Stimulated activated effector memory CD8-positive, alpha-beta T cell treated with anti-CD3 and anti-CD28 coated beads, Interleukin-12 subunit alpha, Interleukin-12 subunit beta, amount 100 ng/mL, for 72 hours (primary cell): ENCODE results near the gene SERPINB3.

Experiments used
- ATAC-seq: fragments of 150-1000 bp; cut with Tn5 transposase; 2 replicates; pipeline ENCODE4 v1.10.0; 2021
- DNase-seq, 2 donors: peaks; one replicate each; pipeline ENCODE4 v3.0.0; 2021 to 2022; ENCODE audit warnings: low spot score in 2 of 2
- H3K27ac Mint-ChIP-seq: one replicate; pipeline ENCODE4 v1.8.0; 2022; ENCODE audit warnings: mild to moderate bottlenecking, mixed read lengths
- H3K36me3 Mint-ChIP-seq: one replicate; pipeline ENCODE4 v1.8.0; 2022; ENCODE audit warnings: mild to moderate bottlenecking, mixed read lengths
- H3K4me1 Mint-ChIP-seq: one replicate; pipeline ENCODE4 v1.8.0; 2022; ENCODE audit warnings: mixed read lengths
- H3K4me3 Mint-ChIP-seq: one replicate; pipeline ENCODE4 v1.8.0; 2022; ENCODE audit warnings: mild to moderate bottlenecking, mixed read lengths
- H3K9me3 Mint-ChIP-seq: one replicate; pipeline ENCODE4 v1.8.0; 2022; ENCODE audit warnings: mixed read lengths

Gene SERPINB3

GRCh38 chr18:63619661-63620060, 42.0 kb downstream of the SERPINB3 start:
- H3K9me3 Mint-ChIP-seq, result peaks cover 5% of the 10 kb centered on the region
- DNase-seq (no peak), ATAC-seq (no peak)
- no peaks in the 10 kb centered on the region for H3K36me3 Mint-ChIP-seq
- H3K4me1 Mint-ChIP-seq, result no peaks in the 10 kb centered on the region
- no peak overlapping the region for H3K27ac Mint-ChIP-seq
- H3K4me3 Mint-ChIP-seq, result no peak overlapping the region

GRCh38 chr18:63617915-63618234, 43.8 kb downstream of the SERPINB3 start:
- Mint-ChIP-seq H3K4me1 (no peaks in the 10 kb centered on the region), H3K36me3 (no peaks in the 10 kb centered on the region), H3K27ac (no peak overlapping the region), H3K9me3 (no peaks in the 10 kb centered on the region), H3K4me3 (no peak overlapping the region)
- ATAC-seq (no peak), DNase-seq (no peak)

- H3K9me3 Mint-ChIP-seq, result no peaks in the 10 kb centered on the region
Observed at GRCh38 chr18:63617049-63617914, 44.4 kb downstream of the SERPINB3 start.

GRCh38 chr18:63613420-63613819, 48.3 kb downstream of the SERPINB3 start:
- H3K36me3 Mint-ChIP-seq, result no peaks in the 10 kb centered on the region
- no peak overlapping the region for H3K4me3 Mint-ChIP-seq
- ATAC-seq (no peak), DNase-seq (no peak)
- H3K27ac Mint-ChIP-seq, result no peak overlapping the region
- H3K4me1 Mint-ChIP-seq, result no peaks in the 10 kb centered on the region
- H3K9me3 Mint-ChIP-seq, result no peaks in the 10 kb centered on the region

More at GRCh38 chr18:63617049-63617914, 44.4 kb downstream of the SERPINB3 start:
- Mint-ChIP-seq H3K4me1 (no peaks in the 10 kb centered on the region), H3K4me3 (no peak overlapping the region), H3K27ac (no peak overlapping the region), H3K36me3 (no peaks in the 10 kb centered on the region)
- DNase-seq, result no peak
- no peak for ATAC-seq

GRCh38 chr18:63606526-63606925, 55.2 kb downstream of the SERPINB3 start:
- H3K27ac Mint-ChIP-seq, result no peak overlapping the region
- H3K36me3 Mint-ChIP-seq, result no peaks in the 10 kb centered on the region
- DNase-seq (no peak), ATAC-seq (no peak)
- peaks cover 2% of the 10 kb centered on the region for H3K9me3 Mint-ChIP-seq
- no peak overlapping the region for H3K4me3 Mint-ChIP-seq
- H3K4me1 Mint-ChIP-seq, result no peaks in the 10 kb centered on the region
